Astrocyte (in vitro differentiated cells and primary cell): ENCODE results near the gene OSBPL1A. TPM values are rescaled to one million over a fixed set of nuclear protein-coding genes. Genes with fewer than 3 reads are reported as not detected.

Experiments
- DNase-seq: peaks from one replicate; pipeline ENCODE4 v3.0.0-alpha.2; 2010; ENCODE audit warnings: low read depth
- FAIRE-seq: peaks from 2 replicates; lab custom pipeline; 2011; peaks lifted over from hg19 to GRCh38; lab: Jason Lieb, UNC
- H2AFZ ChIP-seq: 2 replicates; pipeline ENCODE4 v1.6.0; 2012; ENCODE audit warnings: low read depth, low read length, inconsistent platforms
- H3K27ac ChIP-seq: 2 replicates; pipeline ENCODE4 v1.5.1; 2011; ENCODE audit warnings: low read depth, low read length, inconsistent platforms
- H3K27me3 ChIP-seq: 2 replicates; pipeline ENCODE4 v1.6.0; 2011; ENCODE audit warnings: low read length, inconsistent platforms; ENCODE audit not compliant: insufficient read depth
- H3K36me3 ChIP-seq: 2 replicates; pipeline ENCODE4 v1.5.1; 2011; ENCODE audit warnings: low read length, inconsistent platforms; ENCODE audit not compliant: insufficient read depth
- H3K4me1 ChIP-seq: 2 replicates; pipeline ENCODE4 v1.5.1; 2011; ENCODE audit warnings: low read length, inconsistent platforms; ENCODE audit not compliant: insufficient read depth
- H3K4me2 ChIP-seq: 2 replicates; pipeline ENCODE4 v1.6.0; 2012; ENCODE audit warnings: low read length, inconsistent platforms
- H3K4me3 ChIP-seq: 2 replicates; pipeline ENCODE4 v1.5.1; 2011; ENCODE audit warnings: low read depth, mild to moderate bottlenecking, low read length, inconsistent platforms; ENCODE audit not compliant: insufficient read depth
- H3K79me2 ChIP-seq: 2 replicates; pipeline ENCODE4 v1.6.0; 2012; ENCODE audit warnings: mild to moderate bottlenecking, low read length, inconsistent platforms; ENCODE audit not compliant: insufficient read depth
- H3K9ac ChIP-seq: 2 replicates; pipeline ENCODE4 v1.6.0; 2012; ENCODE audit warnings: mild to moderate bottlenecking, low read length, inconsistent platforms
- H3K9me3 ChIP-seq: 2 replicates; pipeline ENCODE4 v1.5.1; 2012; ENCODE audit warnings: low read depth, mild to moderate bottlenecking, low read length, inconsistent platforms; ENCODE audit not compliant: insufficient read depth
- H4K20me1 ChIP-seq: 2 replicates; pipeline ENCODE4 v1.6.0; 2012; ENCODE audit warnings: low read length, inconsistent platforms; ENCODE audit not compliant: insufficient read depth
- H3K27ac Mint-ChIP-seq: one replicate; pipeline ENCODE4 v1.8.0; 2021; ENCODE audit warnings: mild to moderate bottlenecking, mixed read lengths; ENCODE audit not compliant: unreplicated experiment
- H3K27me3 Mint-ChIP-seq: one replicate; pipeline ENCODE4 v1.8.0; 2021; ENCODE audit warnings: low read depth, mixed read lengths; ENCODE audit not compliant: unreplicated experiment
- H3K36me3 Mint-ChIP-seq: one replicate; pipeline ENCODE4 v1.8.0; 2021; ENCODE audit warnings: low read depth, mixed read lengths; ENCODE audit not compliant: unreplicated experiment
- H3K4me1 Mint-ChIP-seq: one replicate; pipeline ENCODE4 v1.8.0; 2021; ENCODE audit warnings: low read depth, mixed read lengths; ENCODE audit not compliant: unreplicated experiment
- H3K4me3 Mint-ChIP-seq: one replicate; pipeline ENCODE4 v1.8.0; 2021; ENCODE audit warnings: mild to moderate bottlenecking, moderate library complexity, mixed read lengths; ENCODE audit not compliant: unreplicated experiment
- H3K9me3 Mint-ChIP-seq: one replicate; pipeline ENCODE4 v1.8.0; 2021; ENCODE audit warnings: mild to moderate bottlenecking, mixed read lengths; ENCODE audit not compliant: unreplicated experiment
- CTCF ChIP-seq: IDR thresholded peaks from 2 replicates; pipeline ENCODE4 v1.5.1; 2011; ENCODE audit warnings: low read depth, mild to moderate bottlenecking, inconsistent platforms, low read length, moderate library complexity; ENCODE audit not compliant: insufficient read depth
- EZH2 ChIP-seq: IDR thresholded peaks from 2 replicates; pipeline ENCODE4 v1.6.1; 2012; ENCODE audit warnings: mild to moderate bottlenecking, low read length, inconsistent platforms; ENCODE audit not compliant: insufficient read depth
- total RNA-seq: library from RNA; stranded (reverse); gene quantifications from 2 replicates; pipeline ENCODE4 v1.2.1, GENCODE V29; 2021

Gene OSBPL1A
- total RNA-seq, 1 donor from 2014 or later, result 27.7 TPM

- Mint-ChIP-seq H3K9me3 (no peaks in the 10 kb centered on the region), H3K36me3 (no peaks in the 10 kb centered on the region), H3K4me3 (no peak overlapping the region), H3K27ac (no peak overlapping the region), H3K4me1 (peaks cover 12% of the 10 kb centered on the region), H3K27me3 (no peaks in the 10 kb centered on the region)
- no peaks in the 10 kb centered on the region for H3K27me3 ChIP-seq
- H3K4me2 ChIP-seq, result no peak overlapping the region
- no peaks in the 10 kb centered on the region for H3K36me3 ChIP-seq
- no peak overlapping the region for H3K4me3 ChIP-seq
- no peak for DNase-seq
- H2AFZ ChIP-seq, result no peak overlapping the region
- no peaks in the 10 kb centered on the region for H4K20me1 ChIP-seq
- TF ChIP-seq CTCF, result no peak
- no peak for TF ChIP-seq EZH2
- no peak overlapping the region for H3K27ac ChIP-seq
- FAIRE-seq, result no peak
- H3K9ac ChIP-seq, result no peak overlapping the region
- H3K9me3 ChIP-seq, result no peaks in the 10 kb centered on the region
- H3K4me1 ChIP-seq, result no peaks in the 10 kb centered on the region
- no peaks in the 10 kb centered on the region for H3K79me2 ChIP-seq
Observed at GRCh38 chr18:24201699-24202687, 195.6 kb downstream of the OSBPL1A start.

- Histone ChIP-seq H3K27me3 (no peaks in the 10 kb centered on the region), H3K4me3 (no peak overlapping the region), H2AFZ (no peak overlapping the region), H3K79me2 (no peaks in the 10 kb centered on the region), H3K4me1 (no peaks in the 10 kb centered on the region), H3K9ac (no peak overlapping the region), H3K9me3 (no peaks in the 10 kb centered on the region), H3K4me2 (no peak overlapping the region), H3K27ac (no peak overlapping the region), H3K36me3 (no peaks in the 10 kb centered on the region), H4K20me1 (no peaks in the 10 kb centered on the region)
- no peak overlapping the region for H3K27ac Mint-ChIP-seq
- DNase-seq (no peak), FAIRE-seq (no peak)
- H3K4me3 Mint-ChIP-seq, result no peak overlapping the region
- H3K36me3 Mint-ChIP-seq, result no peaks in the 10 kb centered on the region
- H3K4me1 Mint-ChIP-seq, result peaks cover 12% of the 10 kb centered on the region
- no peak for TF ChIP-seq CTCF
- no peak for TF ChIP-seq EZH2
- no peaks in the 10 kb centered on the region for H3K9me3 Mint-ChIP-seq
- no peaks in the 10 kb centered on the region for H3K27me3 Mint-ChIP-seq
Observed at GRCh38 chr18:24200494-24201290, 196.9 kb downstream of the OSBPL1A start.
